Hepatocyte (in vitro differentiated cells): ENCODE measurements around the gene GADD45G.

ENCODE experiments used
- CTCF ChIP-seq: fragments of 200-600 bp; sonication (generic); IDR thresholded peaks from 2 replicates; pipeline ENCODE4 v1.5.1; 2016; ENCODE audit warnings: antibody characterized with exemption, mild to moderate bottlenecking; ENCODE audit not compliant: poor library complexity
- EZH2 ChIP-seq: fragments of 200-600 bp; sonication (generic); IDR thresholded peaks from 2 replicates; pipeline ENCODE4 v1.6.1; 2016; ENCODE audit warnings: antibody characterized with exemption, mild to moderate bottlenecking, borderline replicate concordance
- EZH2phosphoT487 ChIP-seq: fragments of 200-600 bp; sonication (generic); IDR thresholded peaks from one replicate; pipeline ENCODE4 v1.6.1; 2018; ENCODE audit warnings: antibody characterized with exemption, mild to moderate bottlenecking, low read depth, moderate library complexity; ENCODE audit not compliant: unreplicated experiment, severe bottlenecking

- no peak for TF ChIP-seq CTCF
- TF ChIP-seq EZH2, result no peak
- no peak for TF ChIP-seq EZH2phosphoT487
These were observed 30.5 kb upstream of the GADD45G start for GRCh38 chr9:89574309-89574708.
